ENCODE results near the gene C3orf20.

C3orf20 gene

GRCh38 chr3:14792691-14793121, 117.8 kb downstream of the C3orf20 start:
- Mint-ChIP-seq H3K4me1 (ENCODE audit: low read depth) (no peaks in the 10 kb centered on the region), H3K27ac (no peak overlapping the region), H3K9me3 (no peaks in the 10 kb centered on the region), H3K27me3 (peaks cover 25% of the 10 kb centered on the region), H3K36me3 (ENCODE audit: low read depth) (no peaks in the 10 kb centered on the region), H3K4me3 (no peak overlapping the region)
- no peak for DNase-seq

- Mint-ChIP-seq H3K27ac (no peak overlapping the region), H3K4me1 (ENCODE audit: low read depth) (no peaks in the 10 kb centered on the region), H3K27me3 (peaks cover 19% of the 10 kb centered on the region), H3K4me3 (no peak overlapping the region), H3K36me3 (ENCODE audit: low read depth) (no peaks in the 10 kb centered on the region), H3K9me3 (no peaks in the 10 kb centered on the region)
- no peak for DNase-seq
These were observed 118.4 kb downstream of the C3orf20 start for GRCh38 chr3:14793126-14793857.

DNA sequence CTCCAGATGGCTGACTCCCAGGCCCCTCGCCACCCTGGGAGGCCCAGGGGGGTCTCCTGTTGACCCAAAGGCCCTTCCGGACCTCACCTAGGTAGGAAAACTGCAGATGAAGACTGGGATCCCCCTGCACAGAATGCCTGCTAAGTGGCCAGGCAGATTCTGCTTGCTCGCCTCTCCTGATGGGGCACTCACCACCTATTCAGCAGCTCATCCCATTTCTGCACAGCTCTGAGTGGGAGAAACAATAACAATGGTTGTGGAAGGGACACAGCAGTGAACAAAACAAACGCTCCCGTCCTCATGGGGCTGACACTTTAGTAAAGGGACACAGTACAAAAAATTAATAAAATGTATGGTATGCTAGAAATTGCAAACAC, 118.9 kb downstream of the C3orf20 start:
- Mint-ChIP-seq H3K27me3 (peaks cover 19% of the 10 kb centered on the region), H3K4me1 (ENCODE audit: low read depth) (no peaks in the 10 kb centered on the region), H3K27ac (no peak overlapping the region), H3K9me3 (no peaks in the 10 kb centered on the region), H3K36me3 (ENCODE audit: low read depth) (no peaks in the 10 kb centered on the region), H3K4me3 (no peak overlapping the region)
- DNase-seq = no peak

- Mint-ChIP-seq H3K27me3 (peaks cover 18% of the 10 kb centered on the region), H3K4me1 (ENCODE audit: low read depth) (no peaks in the 10 kb centered on the region), H3K36me3 (ENCODE audit: low read depth) (no peaks in the 10 kb centered on the region), H3K27ac (no peak overlapping the region), H3K4me3 (no peak overlapping the region), H3K9me3 (no peaks in the 10 kb centered on the region)
- DNase-seq = no peak
These were observed 119.5 kb downstream of the C3orf20 start for GRCh38 chr3:14794435-14794834.

GRCh38 chr3:14795996-14796395, 121.1 kb downstream of the C3orf20 start:
- H3K4me1 Mint-ChIP-seq (ENCODE audit: low read depth) = no peaks in the 10 kb centered on the region
- DNase-seq = no peak

DNA sequence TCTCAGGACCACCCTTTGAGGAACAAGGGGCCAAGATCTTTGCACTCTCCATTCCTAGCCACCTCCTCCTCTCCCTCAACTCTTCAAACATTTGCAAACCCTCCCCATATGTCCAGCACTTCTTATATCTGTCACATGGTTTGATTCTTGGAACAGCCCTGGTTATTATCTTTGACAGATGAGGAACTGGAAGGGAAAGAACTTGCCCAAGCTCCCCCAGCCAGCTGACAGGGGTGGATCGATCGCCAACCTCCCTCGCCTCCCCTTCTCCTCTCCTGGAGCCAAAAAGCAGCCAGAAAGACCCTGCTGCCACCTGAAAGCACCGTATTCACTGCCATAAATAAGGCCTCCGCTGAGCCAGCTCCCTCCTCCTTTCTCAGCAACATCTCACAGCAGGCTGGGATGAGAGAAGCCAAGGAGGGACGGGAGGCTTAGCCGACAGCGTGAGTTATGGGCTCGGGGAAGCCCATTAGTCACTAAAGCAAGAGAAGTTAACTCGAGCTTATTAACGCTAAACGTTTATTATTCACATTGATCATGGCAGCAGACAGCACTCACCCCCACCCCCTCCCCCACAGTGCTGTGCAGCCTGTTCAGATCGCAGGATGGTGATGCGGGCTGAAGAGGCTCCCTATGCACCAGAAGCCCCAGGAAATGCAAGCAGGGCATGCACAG, 121.6 kb downstream of the C3orf20 start:
- no peaks in the 10 kb centered on the region for H3K4me1 Mint-ChIP-seq (ENCODE audit: low read depth)
- no peak for DNase-seq
- no peaks in the 10 kb centered on the region for H3K36me3 Mint-ChIP-seq (ENCODE audit: low read depth)
- peaks cover 6% of the 10 kb centered on the region for H3K27me3 Mint-ChIP-seq
- no peaks in the 10 kb centered on the region for H3K9me3 Mint-ChIP-seq
- H3K27ac Mint-ChIP-seq = no peak overlapping the region
- no peak overlapping the region for H3K4me3 Mint-ChIP-seq

More at GRCh38 chr3:14795996-14796395, 121.1 kb downstream of the C3orf20 start:
- Mint-ChIP-seq H3K36me3 (ENCODE audit: low read depth) (no peaks in the 10 kb centered on the region), H3K27ac (no peak overlapping the region), H3K4me3 (no peak overlapping the region), H3K9me3 (no peaks in the 10 kb centered on the region), H3K27me3 (peaks cover 11% of the 10 kb centered on the region)

GRCh38 chr3:14797731-14798130, 122.8 kb downstream of the C3orf20 start:
- Mint-ChIP-seq H3K9me3 (no peaks in the 10 kb centered on the region), H3K4me1 (ENCODE audit: low read depth) (no peaks in the 10 kb centered on the region), H3K27ac (no peak overlapping the region), H3K4me3 (no peak overlapping the region), H3K36me3 (ENCODE audit: low read depth) (no peaks in the 10 kb centered on the region), H3K27me3 (peaks cover 4% of the 10 kb centered on the region)
- no peak for DNase-seq

DNA sequence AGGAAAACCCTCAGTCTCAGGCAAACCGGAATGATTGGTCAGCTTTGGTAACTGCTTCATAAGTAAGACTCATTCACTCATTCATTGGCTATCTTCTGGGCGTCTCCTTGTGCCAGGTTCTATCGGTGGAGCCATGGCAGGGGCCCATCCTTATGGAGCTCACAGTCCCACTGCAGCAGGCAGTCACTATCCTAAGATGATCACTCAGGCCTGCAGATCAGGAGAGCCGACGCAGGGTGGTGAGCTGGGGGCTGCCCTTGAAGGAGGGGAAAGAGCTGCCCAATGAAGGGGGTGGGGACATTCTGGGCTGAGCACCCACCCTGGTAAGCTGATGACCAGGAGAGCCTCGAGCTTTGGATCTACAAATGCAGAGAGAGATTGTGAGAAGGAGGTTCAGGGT, 123.3 kb downstream of the C3orf20 start:
- Mint-ChIP-seq H3K4me3 (no peak overlapping the region), H3K27ac (no peak overlapping the region), H3K4me1 (ENCODE audit: low read depth) (no peaks in the 10 kb centered on the region), H3K9me3 (no peaks in the 10 kb centered on the region), H3K27me3 (peaks cover 3% of the 10 kb centered on the region), H3K36me3 (ENCODE audit: low read depth) (no peaks in the 10 kb centered on the region)
- no peak for DNase-seq

DNA sequence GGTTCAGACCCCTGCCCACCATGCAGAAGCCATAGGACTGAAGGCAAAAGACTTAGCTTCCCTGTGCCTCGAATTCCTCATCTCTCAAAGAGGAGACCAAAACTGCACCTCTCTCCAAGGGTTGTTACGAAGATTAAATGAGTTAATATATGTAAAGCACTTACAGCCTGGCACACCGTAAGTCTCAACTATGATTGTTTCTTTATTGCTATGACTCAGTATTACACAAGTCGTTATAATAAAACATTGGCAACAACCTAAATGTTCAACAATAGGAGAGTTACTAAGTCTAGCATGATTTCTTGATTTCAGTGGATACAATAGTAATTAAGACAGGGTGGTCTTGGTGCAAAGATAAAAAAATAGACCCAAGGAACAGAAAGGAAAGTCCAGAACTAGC, 124.2 kb downstream of the C3orf20 start:
- Mint-ChIP-seq H3K9me3 (no peaks in the 10 kb centered on the region), H3K27ac (no peak overlapping the region), H3K27me3 (peaks cover 3% of the 10 kb centered on the region), H3K4me1 (ENCODE audit: low read depth) (peaks cover 4% of the 10 kb centered on the region), H3K36me3 (ENCODE audit: low read depth) (no peaks in the 10 kb centered on the region), H3K4me3 (no peak overlapping the region)
- DNase-seq = no peak

- H3K4me3 Mint-ChIP-seq = no peak overlapping the region
- no peaks in the 10 kb centered on the region for H3K36me3 Mint-ChIP-seq (ENCODE audit: low read depth)
- H3K27me3 Mint-ChIP-seq = peaks cover 12% of the 10 kb centered on the region
- H3K9me3 Mint-ChIP-seq = no peaks in the 10 kb centered on the region
- H3K4me1 Mint-ChIP-seq (ENCODE audit: low read depth) = peaks cover 7% of the 10 kb centered on the region
- no peak overlapping the region for H3K27ac Mint-ChIP-seq
- no peak for DNase-seq
These were observed 126.1 kb downstream of the C3orf20 start for GRCh38 chr3:14801031-14801430.

DNA sequence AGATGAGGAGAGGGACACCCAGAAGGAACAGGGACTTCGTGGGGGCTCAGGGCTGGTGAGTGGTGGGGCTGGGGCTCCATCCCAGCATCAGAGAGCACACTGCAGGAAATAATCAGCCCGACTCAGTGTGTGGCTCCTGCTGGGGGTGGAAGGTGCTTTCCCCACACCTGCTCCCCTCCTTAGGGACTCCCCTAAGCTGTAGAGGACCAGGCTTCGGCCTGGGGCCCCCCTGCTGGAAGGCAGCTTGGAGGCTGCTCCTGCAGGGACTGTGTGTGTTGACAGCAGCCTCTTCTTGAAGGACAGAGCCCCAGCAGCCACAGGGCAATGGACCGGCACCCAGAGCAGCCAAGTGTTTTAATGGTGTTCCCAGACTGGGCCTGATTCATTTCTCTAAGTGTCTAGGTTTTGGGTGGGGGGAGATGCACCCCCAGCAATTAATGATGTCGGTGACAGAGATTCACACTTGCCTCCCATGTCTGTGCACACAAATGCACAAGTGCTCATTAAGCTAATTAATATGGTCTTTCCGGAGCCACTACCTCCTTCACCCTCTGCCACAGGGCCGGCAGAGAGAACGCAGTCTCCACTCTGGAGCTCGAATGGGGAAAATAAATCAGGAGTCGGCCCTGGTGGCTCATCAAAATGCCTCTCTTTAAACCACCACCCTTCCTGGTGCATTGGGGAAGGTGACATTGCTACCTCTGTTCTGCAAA, 126.9 kb downstream of the C3orf20 start:
- Mint-ChIP-seq H3K27ac (no peak overlapping the region), H3K36me3 (ENCODE audit: low read depth) (no peaks in the 10 kb centered on the region), H3K27me3 (peaks cover 14% of the 10 kb centered on the region), H3K4me3 (no peak overlapping the region), H3K9me3 (no peaks in the 10 kb centered on the region), H3K4me1 (ENCODE audit: low read depth) (peaks cover 7% of the 10 kb centered on the region)
- DNase-seq = no peak

GRCh38 chr3:14802381-14802731, 127.4 kb downstream of the C3orf20 start:
- peaks cover 15% of the 10 kb centered on the region for H3K27me3 Mint-ChIP-seq
- no peaks in the 10 kb centered on the region for H3K9me3 Mint-ChIP-seq
- H3K4me1 Mint-ChIP-seq (ENCODE audit: low read depth) = peaks cover 7% of the 10 kb centered on the region
- H3K4me3 Mint-ChIP-seq = no peak overlapping the region
- DNase-seq = no peak
- no peak overlapping the region for H3K27ac Mint-ChIP-seq
- H3K36me3 Mint-ChIP-seq (ENCODE audit: low read depth) = no peaks in the 10 kb centered on the region

- peaks cover 18% of the 10 kb centered on the region for H3K27me3 Mint-ChIP-seq
- DNase-seq = no peak
- no peak overlapping the region for H3K27ac Mint-ChIP-seq
- no peaks in the 10 kb centered on the region for H3K9me3 Mint-ChIP-seq
- H3K4me3 Mint-ChIP-seq = no peak overlapping the region
- H3K4me1 Mint-ChIP-seq (ENCODE audit: low read depth) = peaks cover 7% of the 10 kb centered on the region
- H3K36me3 Mint-ChIP-seq (ENCODE audit: low read depth) = no peaks in the 10 kb centered on the region
These were observed 128.4 kb downstream of the C3orf20 start for GRCh38 chr3:14803101-14803980.

Measured in activated T-cell treated with anti-CD3 and anti-CD28 coated beads, Interleukin-2, amount 50 U/mL, for 24 hours (primary cell).